Erythroblast (primary cell): Measurements from ENCODE around the gene OSTM1.

ENCODE experiments used
- GATA1 ChIP-seq: IDR thresholded peaks from 2 replicates; pipeline ENCODE4 v1.6.1; 2011; ENCODE audit warnings: low read depth, mild to moderate bottlenecking, control low read depth, low read length, moderate library complexity
- POLR2A ChIP-seq: IDR thresholded peaks from 2 replicates; pipeline ENCODE4 v1.6.1; 2011; ENCODE audit warnings: mild to moderate bottlenecking, low read length

DNA sequence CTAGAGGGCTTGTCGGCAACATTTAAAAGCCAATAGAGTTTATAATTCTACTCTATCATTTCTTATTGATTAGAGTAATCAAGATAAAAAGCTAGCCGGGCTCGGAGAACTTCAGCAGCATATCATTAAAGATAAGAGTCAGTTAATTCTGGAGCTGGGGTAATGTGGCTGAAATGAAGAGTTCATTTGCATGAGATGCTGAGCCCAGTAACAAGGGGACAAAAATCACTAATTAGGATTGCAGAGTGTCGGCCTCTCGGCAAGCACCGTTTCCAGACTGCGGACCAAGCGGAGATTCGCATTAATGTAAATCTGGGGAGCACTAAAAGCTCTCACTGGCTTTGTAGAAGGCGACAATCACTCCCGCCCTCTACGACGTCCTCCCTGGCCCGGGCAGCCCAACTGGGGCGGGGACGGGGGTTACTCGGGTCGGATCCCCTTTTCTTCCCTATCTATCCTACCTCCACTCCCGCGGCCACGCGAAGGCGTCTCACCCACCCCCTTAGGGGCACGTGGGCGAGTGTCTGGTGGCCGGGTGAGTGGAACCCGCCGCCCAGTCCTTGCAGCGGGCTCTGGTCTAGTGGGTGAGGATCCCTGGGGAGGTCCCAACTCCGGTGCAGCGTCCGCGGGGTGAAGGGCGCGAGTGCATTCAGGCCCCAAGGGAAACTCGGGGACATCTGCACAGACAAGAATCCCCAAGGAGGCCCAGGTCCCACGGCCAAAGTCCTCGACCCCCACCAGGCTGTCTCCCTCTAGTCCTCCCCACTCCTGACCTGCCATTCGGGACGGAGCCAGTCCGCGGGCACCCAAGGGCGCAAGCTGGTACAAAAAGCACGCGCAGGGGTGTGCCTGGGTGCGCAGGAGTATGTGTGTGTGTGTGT is 42.2 kb upstream of the OSTM1 start:
- TF ChIP-seq POLR2A (no peak), GATA1 (no peak)
